HEK293 (cell line): Measurements from ENCODE around the gene PXYLP1.

ENCODE experiments used
- CTCF ChIA-PET: fragments of 350-600 bp; formaldehyde crosslinking; extraction: SDS; loops from one replicate; lab custom pipeline; 2021; ENCODE audit warnings: antibody characterized with exemption; lab: Yijun Ruan, JAX
- POLR2A ChIA-PET: fragments of 300-600 bp; formaldehyde crosslinking; extraction: SDS; loops from one replicate; lab custom pipeline; 2020; ENCODE audit warnings: antibody characterized with exemption, inconsistent platforms; lab: Yijun Ruan, JAX
- H3K27ac ChIP-seq: fragments of 200-500 bp; sonication (Bioruptor generic); 2 replicates; pipeline ENCODE4 v1.5.1; 2014; ENCODE audit warnings: low read depth, low read length, control low read depth, inconsistent platforms; ENCODE audit errors: extremely low read depth
- H3K36me3 ChIP-seq, 2 experiments: fragments of 200-500 bp in 1 of 2; sonication (Bioruptor generic) in 1 of 2; 1 replicate in 1 of 2; 2 replicates in 1 of 2; pipeline ENCODE4 v1.5.1; 2014 to 2017; ENCODE audit warnings: inconsistent platforms in 2 of 2, low read length in 2 of 2; ENCODE audit not compliant: control insufficient read depth in 2 of 2, insufficient read depth in 1 of 2
- H3K4me1 ChIP-seq: fragments of 200-500 bp; sonication (Bioruptor generic); 2 replicates; pipeline ENCODE4 v1.5.1; 2014; ENCODE audit warnings: mild to moderate bottlenecking, low read length, inconsistent platforms; ENCODE audit not compliant: control insufficient read depth, insufficient read depth
- H3K4me3 ChIP-seq: 2 replicates; pipeline ENCODE4 v1.5.1; 2011; ENCODE audit warnings: low read depth, mild to moderate bottlenecking, control low read depth, low read length, moderate library complexity
- H3K9me3 ChIP-seq: fragments of 200-500 bp; sonication (Bioruptor generic); 2 replicates; pipeline ENCODE4 v1.5.1; 2014; ENCODE audit warnings: low read depth, low read length, inconsistent platforms; ENCODE audit not compliant: control insufficient read depth, insufficient read depth
- ATF2 ChIP-seq: fragments of 450-650 bp; formaldehyde crosslinking; IDR thresholded peaks from 2 replicates; pipeline ENCODE4 v1.5.1; 2016; ENCODE audit warnings: missing biosample characterization, missing genetic modification characterization, low read depth
- FEZF1 ChIP-seq: fragments of 450-650 bp; formaldehyde crosslinking; IDR thresholded peaks from 2 replicates; pipeline ENCODE4 v1.5.1; 2016; ENCODE audit warnings: missing biosample characterization, missing genetic modification characterization
- HOXD13 ChIP-seq: sonication (generic); formaldehyde crosslinking; IDR thresholded peaks from 2 replicates; pipeline ENCODE4 v1.8.0; 2022; ENCODE audit warnings: missing genetic modification reagents, borderline replicate concordance
- KLF17 ChIP-seq: fragments of 450-650 bp; formaldehyde crosslinking; IDR thresholded peaks from 2 replicates; pipeline ENCODE4 v1.5.1; 2016; ENCODE audit warnings: missing biosample characterization, missing genetic modification characterization
- MYNN ChIP-seq: fragments of 450-650 bp; formaldehyde crosslinking; IDR thresholded peaks from 2 replicates; pipeline ENCODE4 v1.5.1; 2016; ENCODE audit warnings: missing biosample characterization, missing genetic modification characterization, borderline replicate concordance
- PATZ1 ChIP-seq: fragments of 450-650 bp; formaldehyde crosslinking; IDR thresholded peaks from 2 replicates; pipeline ENCODE4 v1.5.1; 2016; ENCODE audit warnings: missing biosample characterization, missing genetic modification characterization
- TRIM28 ChIP-seq: IDR thresholded peaks from 2 replicates; pipeline ENCODE4 v1.6.1; 2011; ENCODE audit warnings: low read length, control low read depth, borderline replicate concordance
- ZFP69B ChIP-seq: fragments of 450-650 bp; formaldehyde crosslinking; IDR thresholded peaks from 2 replicates; pipeline ENCODE4 v1.5.1; 2016; ENCODE audit warnings: missing biosample characterization, missing genetic modification characterization
- ZNF146 ChIP-seq: fragments of 450-650 bp; formaldehyde crosslinking; IDR thresholded peaks from 2 replicates; pipeline ENCODE4 v1.5.1; 2016; ENCODE audit warnings: missing biosample characterization, missing genetic modification characterization
- ZNF18 ChIP-seq: fragments of 450-650 bp; formaldehyde crosslinking; IDR thresholded peaks from 2 replicates; pipeline ENCODE4 v1.5.1; 2016; ENCODE audit warnings: missing biosample characterization, missing genetic modification characterization
- ZNF292 ChIP-seq: fragments of 450-650 bp; formaldehyde crosslinking; IDR thresholded peaks from 2 replicates; pipeline ENCODE4 v1.5.1; 2016; ENCODE audit warnings: low read depth, missing biosample characterization, missing genetic modification characterization, borderline replicate concordance
- ZNF335 ChIP-seq: fragments of 450-650 bp; formaldehyde crosslinking; conservative IDR thresholded peaks from 2 replicates; pipeline ENCODE4 v1.5.1; 2016; ENCODE audit warnings: missing biosample characterization, missing genetic modification characterization
- ZNF394 ChIP-seq: fragments of 450-650 bp; formaldehyde crosslinking; IDR thresholded peaks from 2 replicates; pipeline ENCODE4 v1.5.1; 2016; ENCODE audit warnings: missing biosample characterization, missing genetic modification characterization, mild to moderate bottlenecking, moderate library complexity, borderline replicate concordance
- ZNF398 ChIP-seq: fragments of 450-650 bp; formaldehyde crosslinking; IDR thresholded peaks from 2 replicates; pipeline ENCODE4 v1.5.1; 2017; ENCODE audit warnings: missing biosample characterization, missing genetic modification characterization
- ZNF548 ChIP-seq: fragments of 450-650 bp; formaldehyde crosslinking; IDR thresholded peaks from 2 replicates; pipeline ENCODE4 v1.5.1; 2016; ENCODE audit warnings: missing biosample characterization, missing genetic modification characterization
- ZNF558 ChIP-seq: fragments of 450-650 bp; formaldehyde crosslinking; IDR thresholded peaks from 2 replicates; pipeline ENCODE4 v1.5.1; 2016; ENCODE audit warnings: missing biosample characterization, missing genetic modification characterization
- ZNF561 ChIP-seq: fragments of 450-650 bp; IDR thresholded peaks from 2 replicates; pipeline ENCODE4 v1.5.1; 2018; ENCODE audit warnings: missing biosample characterization, missing genetic modification characterization, borderline replicate concordance
- ZNF580 ChIP-seq: fragments of 450-650 bp; formaldehyde crosslinking; IDR thresholded peaks from 2 replicates; pipeline ENCODE4 v1.5.1; 2016; ENCODE audit warnings: missing biosample characterization, missing genetic modification characterization
- ZNF600 ChIP-seq: fragments of 450-650 bp; formaldehyde crosslinking; IDR thresholded peaks from 2 replicates; pipeline ENCODE4 v1.5.1; 2016; ENCODE audit warnings: missing biosample characterization, missing genetic modification characterization
- ZNF610 ChIP-seq: fragments of 450-650 bp; formaldehyde crosslinking; IDR thresholded peaks from 2 replicates; pipeline ENCODE4 v1.5.1; 2016; ENCODE audit warnings: missing biosample characterization, missing genetic modification characterization, borderline replicate concordance
- ZNF621 ChIP-seq: fragments of 450-650 bp; formaldehyde crosslinking; IDR thresholded peaks from 2 replicates; pipeline ENCODE4 v1.5.1; 2017; ENCODE audit warnings: missing biosample characterization, missing genetic modification characterization
- ZXDB ChIP-seq: fragments of 450-650 bp; formaldehyde crosslinking; IDR thresholded peaks from 2 replicates; pipeline ENCODE4 v1.5.1; 2016; ENCODE audit warnings: missing biosample characterization, missing genetic modification characterization

The PXYLP1 gene

GRCh38 chr3:141241616-141242376 lies 10.2 kb downstream of the PXYLP1 start (continued):
- no peak for TF ChIP-seq ATF2
- no peak for TF ChIP-seq ZNF621 (tag by site-specific recombination)

- H3K36me3 ChIP-seq, result peaks cover 0 to 7% of the 10 kb centered on the region in 2 experiments; a peak in 1 of 3 replicates
- H3K4me1 ChIP-seq, result peaks cover 6% of the 10 kb centered on the region; the same call in 1 of the 2 replicates
- H3K27ac ChIP-seq, result no peak overlapping the region
- TF ChIP-seq TRIM28 (0 out of 2 replicates have a peak, but pooled peaks have one; percentile 9), HOXD13 (CRISPR knock-in tag) (no peak)
- TF ChIP-seq, all 188 proteins: peak for 1
- no peak overlapping the region for H3K4me3 ChIP-seq
- H3K9me3 ChIP-seq, result no peaks in the 10 kb centered on the region
- POLR2A ChIA-PET, result interaction anchor here (1.0 to 1.3 kb wide), 2 partner anchors 10 to 11 kb away, joined by 4 to 5 read pairs; partner anchors contain the start of gene PXYLP1
- CTCF ChIA-PET, result interaction anchor here (0.6 to 1.9 kb wide), 5 partner anchors 10 to 20 kb away, joined by 3 to 10 read pairs (median 4); partner anchors contain the start of gene PXYLP1
Measured at GRCh38 chr3:141242377-141243092, 10.9 kb downstream of the PXYLP1 start.

GRCh38 chr3:141243271-141243707 lies 11.7 kb downstream of the PXYLP1 start:
- H3K9me3 ChIP-seq, result no peaks in the 10 kb centered on the region
- peaks cover 6% of the 10 kb centered on the region; the same call in 1 of the 2 replicates for H3K4me1 ChIP-seq
- ChIA-PET CTCF (interaction anchor here (0.5 to 1.9 kb wide), 6 partner anchors 11 to 560 kb away, joined by 3 to 10 read pairs (median 4); partner anchors contain the start of gene PXYLP1), POLR2A (interaction anchor here (1.0 to 1.3 kb wide), 2 partner anchors 10 to 12 kb away, joined by 4 to 5 read pairs; partner anchors contain the start of gene PXYLP1)
- no peaks in the 10 kb centered on the region for H3K36me3 ChIP-seq
- no peak overlapping the region for H3K27ac ChIP-seq
- H3K4me3 ChIP-seq, result no peak overlapping the region
- TF ChIP-seq ZNF610 (tag by site-specific recombination), result no peak
- TF ChIP-seq ZNF558 (tag by site-specific recombination), result 0 out of 2 replicates have a peak, but pooled peaks have one; percentile 34
- no peak for TF ChIP-seq ZNF398 (tag by site-specific recombination)
- peak; percentile 50 for TF ChIP-seq PATZ1 (tag by site-specific recombination)
- no peak for TF ChIP-seq ZFP69B
- no peak for TF ChIP-seq ZXDB (tag by site-specific recombination)
- no peak for TF ChIP-seq ZNF580 (tag by site-specific recombination)
- TF ChIP-seq ZNF18 (tag by site-specific recombination), result no peak
- peak; percentile 85 for TF ChIP-seq ZNF335 (tag by site-specific recombination)
- no peak for TF ChIP-seq MYNN (tag by site-specific recombination)
- no peak; the same call in 1 of the 2 replicates for TF ChIP-seq ZNF394 (tag by site-specific recombination)
- TF ChIP-seq ZNF548 (tag by site-specific recombination), result no peak
- TF ChIP-seq ZNF146, result no peak
- peak; percentile 83 for TF ChIP-seq ZNF600 (tag by site-specific recombination)
- 0 out of 2 replicates have a peak, but pooled peaks have one; percentile 54 for TF ChIP-seq KLF17 (tag by site-specific recombination)
- peak; percentile 51 for TF ChIP-seq FEZF1 (tag by site-specific recombination)
- TF ChIP-seq ZNF561 (tag by site-specific recombination), result no peak
- TF ChIP-seq ZNF292, result no peak
